Loucy (cell line): ENCODE results near the gene ATP11A.

ENCODE experiments used
- H2AFZ ChIP-seq: fragments of 200-600 bp; sonication (generic); 2 replicates; pipeline ENCODE4 v1.6.0; 2016; ENCODE audit warnings: antibody characterized with exemption, mild to moderate bottlenecking, low read length, moderate library complexity
- H3F3A ChIP-seq: fragments of 200-600 bp; 2 replicates; pipeline ENCODE4 v1.6.0; 2016; ENCODE audit warnings: antibody characterized with exemption, low read depth, mild to moderate bottlenecking
- H3K27me3 ChIP-seq: fragments of 200-600 bp; sonication (generic); 2 replicates; pipeline ENCODE4 v1.6.1; 2014; ENCODE audit warnings: low read length, mild to moderate bottlenecking; ENCODE audit not compliant: insufficient read depth, poor library complexity, severe bottlenecking
- H3K36me3 ChIP-seq: fragments of 200-600 bp; sonication (generic); 2 replicates; pipeline ENCODE4 v1.6.1; 2016; ENCODE audit warnings: low read length; ENCODE audit not compliant: insufficient read depth
- H3K4me1 ChIP-seq: fragments of 200-600 bp; sonication (generic); 2 replicates; pipeline ENCODE4 v1.5.1; 2014; ENCODE audit warnings: low read length, mild to moderate bottlenecking; ENCODE audit not compliant: insufficient read depth, poor library complexity, severe bottlenecking
- H3K4me2 ChIP-seq: fragments of 200-600 bp; sonication (generic); 2 replicates; pipeline ENCODE4 v1.6.0; 2014; ENCODE audit warnings: antibody characterized with exemption, low read length, low read depth, mild to moderate bottlenecking; ENCODE audit not compliant: poor library complexity, severe bottlenecking
- H3K4me3 ChIP-seq: fragments of 200-600 bp; sonication (generic); 2 replicates; pipeline ENCODE4 v1.5.1; 2014; ENCODE audit warnings: low read length, mild to moderate bottlenecking, mixed read lengths; ENCODE audit not compliant: poor library complexity, severe bottlenecking
- H3K79me2 ChIP-seq: fragments of 200-600 bp; sonication (generic); 2 replicates; pipeline ENCODE4 v1.6.1; 2014; ENCODE audit warnings: low read length; ENCODE audit not compliant: insufficient read depth
- H3K9ac ChIP-seq: fragments of 200-600 bp; sonication (generic); 2 replicates; pipeline ENCODE4 v1.6.0; 2014; ENCODE audit warnings: mild to moderate bottlenecking, low read depth, low read length, moderate library complexity; ENCODE audit not compliant: poor library complexity, severe bottlenecking
- H3K9me2 ChIP-seq: fragments of 200-600 bp; sonication (generic); replicated peaks from 2 replicates; pipeline ENCODE4 v1.6.1; 2016; ENCODE audit warnings: low read depth, low read length, mixed read lengths
- H3K9me3 ChIP-seq: fragments of 200-600 bp; sonication (generic); 2 replicates; pipeline ENCODE4 v1.6.1; 2014; ENCODE audit warnings: mild to moderate bottlenecking, antibody characterized with exemption, low read length, low read depth; ENCODE audit not compliant: insufficient read depth
- H4K20me1 ChIP-seq: fragments of 200-600 bp; sonication (generic); 2 replicates; pipeline ENCODE4 v1.6.0; 2014; ENCODE audit warnings: antibody characterized with exemption, low read length, mild to moderate bottlenecking; ENCODE audit not compliant: insufficient read depth, poor library complexity, severe bottlenecking
- EZH2phosphoT487 ChIP-seq: fragments of 200-600 bp; IDR thresholded peaks from 2 replicates; pipeline ENCODE4 v1.6.1; 2018; ENCODE audit warnings: antibody characterized with exemption, mild to moderate bottlenecking, moderate library complexity, borderline replicate concordance
- TF ChIP-seq, protein P1 (sequence below): fragments of 200-600 bp; sonication (generic); conservative IDR thresholded peaks from 2 replicates; pipeline ENCODE4 v1.5.1; 2014; ENCODE audit warnings: mild to moderate bottlenecking, antibody characterized with exemption, low read length

The ATP11A gene

GRCh38 chr13:112696001-112696868 is 6.4 kb downstream of the ATP11A start:
- no peaks in the 10 kb centered on the region for H3F3A ChIP-seq
- peaks cover 22% of the 10 kb centered on the region for H3K4me1 ChIP-seq
- no peaks in the 10 kb centered on the region for H3K9me3 ChIP-seq
- no peak overlapping the region for H3K9ac ChIP-seq
- peaks cover 55% of the 10 kb centered on the region for H3K79me2 ChIP-seq
- H3K4me3 ChIP-seq = no peak overlapping the region
- TF ChIP-seq, protein P1, sequence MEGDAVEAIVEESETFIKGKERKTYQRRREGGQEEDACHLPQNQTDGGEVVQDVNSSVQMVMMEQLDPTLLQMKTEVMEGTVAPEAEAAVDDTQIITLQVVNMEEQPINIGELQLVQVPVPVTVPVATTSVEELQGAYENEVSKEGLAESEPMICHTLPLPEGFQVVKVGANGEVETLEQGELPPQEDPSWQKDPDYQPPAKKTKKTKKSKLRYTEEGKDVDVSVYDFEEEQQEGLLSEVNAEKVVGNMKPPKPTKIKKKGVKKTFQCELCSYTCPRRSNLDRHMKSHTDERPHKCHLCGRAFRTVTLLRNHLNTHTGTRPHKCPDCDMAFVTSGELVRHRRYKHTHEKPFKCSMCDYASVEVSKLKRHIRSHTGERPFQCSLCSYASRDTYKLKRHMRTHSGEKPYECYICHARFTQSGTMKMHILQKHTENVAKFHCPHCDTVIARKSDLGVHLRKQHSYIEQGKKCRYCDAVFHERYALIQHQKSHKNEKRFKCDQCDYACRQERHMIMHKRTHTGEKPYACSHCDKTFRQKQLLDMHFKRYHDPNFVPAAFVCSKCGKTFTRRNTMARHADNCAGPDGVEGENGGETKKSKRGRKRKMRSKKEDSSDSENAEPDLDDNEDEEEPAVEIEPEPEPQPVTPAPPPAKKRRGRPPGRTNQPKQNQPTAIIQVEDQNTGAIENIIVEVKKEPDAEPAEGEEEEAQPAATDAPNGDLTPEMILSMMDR = no peak
- no peak for TF ChIP-seq EZH2phosphoT487
- H2AFZ ChIP-seq = no peak overlapping the region
- no peaks in the 10 kb centered on the region for H3K36me3 ChIP-seq
- H3K27me3 ChIP-seq = no peaks in the 10 kb centered on the region
- H3K4me2 ChIP-seq = no peak overlapping the region
- peaks cover 7% of the 10 kb centered on the region for H4K20me1 ChIP-seq
- H3K9me2 ChIP-seq = no peaks in the 10 kb centered on the region

DNA sequence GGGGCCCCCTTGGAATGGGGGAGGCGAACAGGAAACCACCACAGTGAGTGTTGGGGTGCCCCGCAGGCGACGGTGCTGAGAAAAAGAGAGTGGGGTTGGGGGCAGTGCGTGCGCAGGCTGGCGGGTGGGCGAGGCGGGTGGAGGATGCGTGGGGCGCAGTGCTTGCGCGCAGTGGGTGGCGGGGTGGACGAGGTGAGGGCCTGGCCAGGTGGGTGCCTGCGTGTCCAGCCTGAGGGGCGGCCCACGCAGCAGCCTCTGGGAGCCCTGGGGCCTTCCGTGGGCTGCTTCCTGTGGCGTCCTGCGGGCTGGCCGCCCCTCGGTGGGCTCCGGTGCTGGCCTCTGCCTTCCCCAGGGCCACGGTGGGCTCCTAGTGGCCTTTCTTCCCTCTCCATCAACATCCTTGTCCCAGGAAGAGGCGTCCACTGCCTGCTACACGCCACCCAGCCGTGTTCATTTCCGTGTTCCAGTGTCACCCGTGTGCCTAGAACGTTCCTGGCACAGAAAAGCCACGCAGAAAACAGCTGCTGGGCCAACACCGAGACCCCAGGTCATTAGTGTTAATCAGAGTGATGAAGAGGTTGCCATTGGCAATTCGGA is 7.1 kb downstream of the ATP11A start:
- Histone ChIP-seq H3K9me3 (no peaks in the 10 kb centered on the region), H3K4me3 (no peak overlapping the region), H4K20me1 (peaks cover 4% of the 10 kb centered on the region), H3K79me2 (peaks cover 48% of the 10 kb centered on the region), H3K27me3 (no peaks in the 10 kb centered on the region), H3K4me1 (peaks cover 14% of the 10 kb centered on the region), H2AFZ (no peak overlapping the region), H3K36me3 (no peaks in the 10 kb centered on the region), H3K9ac (no peak overlapping the region), H3F3A (no peaks in the 10 kb centered on the region), H3K9me2 (no peaks in the 10 kb centered on the region), H3K4me2 (no peak overlapping the region)
- no peak for TF ChIP-seq EZH2phosphoT487
- TF ChIP-seq, protein P1 = no peak

GRCh38 chr13:112697756-112698655 is 8.2 kb downstream of the ATP11A start:
- H3K36me3 ChIP-seq = no peaks in the 10 kb centered on the region
- no peaks in the 10 kb centered on the region for H3K9me2 ChIP-seq
- no peaks in the 10 kb centered on the region for H4K20me1 ChIP-seq
- H3K27me3 ChIP-seq = no peaks in the 10 kb centered on the region
- H3K9ac ChIP-seq = no peak overlapping the region
- peaks cover 38% of the 10 kb centered on the region for H3K79me2 ChIP-seq
- no peak for TF ChIP-seq EZH2phosphoT487
- TF ChIP-seq, protein P1 = no peak
- peaks cover 11% of the 10 kb centered on the region for H3K4me1 ChIP-seq
- no peak overlapping the region for H2AFZ ChIP-seq
- no peak overlapping the region for H3K4me2 ChIP-seq
- H3F3A ChIP-seq = no peaks in the 10 kb centered on the region
- no peaks in the 10 kb centered on the region for H3K9me3 ChIP-seq
- H3K4me3 ChIP-seq = no peak overlapping the region
